HCT116 (cell line): ENCODE data around the gene UMODL1.

Experiments used
- CTCF ChIP-seq, 3 experiments: fragments of 200-600 bp in 1 of 3; sonication (generic) in 1 of 3; IDR thresholded peaks in 2 of 3; conservative IDR thresholded peaks in 1 of 3; 2 replicates each; pipeline ENCODE4 v1.5.1; 2012 to 2017; ENCODE audit warnings: low read depth in 2 of 3, low read length in 2 of 3, antibody characterized with exemption in 1 of 3, borderline replicate concordance in 1 of 3, control low read depth in 1 of 3, mild to moderate bottlenecking in 1 of 3, mixed read lengths in 1 of 3, mixed run types in 1 of 3, moderate library complexity in 1 of 3; ENCODE audit not compliant: insufficient read depth in 1 of 3
- EZH2phosphoT487 ChIP-seq: fragments of 200-600 bp; IDR thresholded peaks from 2 replicates; pipeline ENCODE4 v1.6.1; 2018; ENCODE audit warnings: antibody characterized with exemption, borderline replicate concordance
- JUND ChIP-seq: IDR thresholded peaks from 2 replicates; pipeline ENCODE4 v1.6.1; 2012
- MAX ChIP-seq: IDR thresholded peaks from 2 replicates; pipeline ENCODE4 v1.6.1; 2012
- POLR2A ChIP-seq: IDR thresholded peaks from 2 replicates; pipeline ENCODE4 v1.7.0; 2011; ENCODE audit warnings: borderline replicate concordance; ENCODE audit not compliant: insufficient read depth, insufficient read length; ENCODE audit errors: extremely low read depth
- POLR2AphosphoS5 ChIP-seq: IDR thresholded peaks from 2 replicates; pipeline ENCODE4 v1.6.1; 2011; ENCODE audit warnings: mild to moderate bottlenecking, low read depth, low read length, moderate library complexity
- SIN3A ChIP-seq: IDR thresholded peaks from 2 replicates; pipeline ENCODE4 v1.6.1; 2012; ENCODE audit warnings: low read depth
- SP1 ChIP-seq: IDR thresholded peaks from 2 replicates; pipeline ENCODE4 v1.6.1; 2012; ENCODE audit warnings: low read depth
- SRF ChIP-seq: IDR thresholded peaks from 2 replicates; pipeline ENCODE4 v1.6.1; 2012; ENCODE audit warnings: low read depth
- YY1 ChIP-seq: IDR thresholded peaks from 2 replicates; pipeline ENCODE4 v1.6.1; 2011; ENCODE audit warnings: low read length, low read depth, moderate library complexity, mild to moderate bottlenecking; ENCODE audit not compliant: insufficient replicate concordance; ENCODE audit errors: extremely low read depth
- ZFX ChIP-seq: fragments of 450-650 bp; IDR thresholded peaks from 2 replicates; pipeline ENCODE4 v1.6.1; 2017

- TF ChIP-seq POLR2AphosphoS5 (no peak), MAX (no peak), CTCF (IDR thresholded peaks at IDR 0.05 in 2 of 3, conservative IDR thresholded peaks at IDR 0.05 in 1 of 3; ENCODE audit: borderline replicate concordance in 1 of 3, insufficient read depth in 1 of 3, low read depth in 2 of 3, low read length in 2 of 3) (no peak), SP1 (no peak), EZH2phosphoT487 (no peak), YY1 (no peak), SIN3A (no peak), SRF (no peak), JUND (no peak), POLR2A (no peak), ZFX (no peak)
These were observed 73.8 kb downstream of the UMODL1 start for GRCh38 chr21:42144679-42145568.
